ENCODE data around the gene C1QTNF8.

C1QTNF8 gene

GRCh38 chr16:1055557-1055924, 40.5 kb downstream of the C1QTNF8 start:
- no peak overlapping the region for H3K4me3 ChIP-seq (ENCODE audit: control insufficient read depth, low read depth, low read length)
- DNase-seq (ENCODE audit: low read depth): no peak

GRCh38 chr16:1054660-1055556, 41.1 kb downstream of the C1QTNF8 start:
- H3K4me3 ChIP-seq (ENCODE audit: control insufficient read depth, low read depth, low read length): no peak overlapping the region
- peak; percentile 42 for DNase-seq (ENCODE audit: low read depth)
- peak; percentile 61 for TF ChIP-seq CTCF (conservative IDR thresholded peaks at IDR 0.05; ENCODE audit: control insufficient read depth, insufficient read depth, low read depth, low read length)

More at GRCh38 chr16:1055557-1055924, 40.5 kb downstream of the C1QTNF8 start:
- no peak for TF ChIP-seq CTCF (conservative IDR thresholded peaks at IDR 0.05; ENCODE audit: control insufficient read depth, insufficient read depth, low read depth, low read length)

GRCh38 chr16:1053700-1054368, 42.2 kb downstream of the C1QTNF8 start:
- TF ChIP-seq CTCF (conservative IDR thresholded peaks at IDR 0.05; ENCODE audit: control insufficient read depth, insufficient read depth, low read depth, low read length): no peak
- no peak for DNase-seq (ENCODE audit: low read depth)

GRCh38 chr16:1053121-1053521, 42.9 kb downstream of the C1QTNF8 start:
- no peak for DNase-seq (ENCODE audit: low read depth)
- no peak overlapping the region for H3K4me3 ChIP-seq (ENCODE audit: control insufficient read depth, low read depth, low read length)
- TF ChIP-seq CTCF (conservative IDR thresholded peaks at IDR 0.05; ENCODE audit: control insufficient read depth, insufficient read depth, low read depth, low read length): no peak

More at GRCh38 chr16:1053700-1054368, 42.2 kb downstream of the C1QTNF8 start:
- no peak overlapping the region for H3K4me3 ChIP-seq (ENCODE audit: control insufficient read depth, low read depth, low read length)

GRCh38 chr16:1052721-1053120, 43.3 kb downstream of the C1QTNF8 start:
- TF ChIP-seq CTCF (conservative IDR thresholded peaks at IDR 0.05; ENCODE audit: control insufficient read depth, insufficient read depth, low read depth, low read length): no peak
- no peak for DNase-seq (ENCODE audit: low read depth)
- no peak overlapping the region for H3K4me3 ChIP-seq (ENCODE audit: control insufficient read depth, low read depth, low read length)

GRCh38 chr16:1051446-1051845, 44.6 kb downstream of the C1QTNF8 start:
- no peak for DNase-seq (ENCODE audit: low read depth)
- TF ChIP-seq CTCF (conservative IDR thresholded peaks at IDR 0.05; ENCODE audit: control insufficient read depth, insufficient read depth, low read depth, low read length): no peak
- no peak overlapping the region for H3K4me3 ChIP-seq (ENCODE audit: control insufficient read depth, low read depth, low read length)

All from fibroblast of mammary gland (primary cell).